PC-9 (cell line): ENCODE results near the gene IQGAP3.

ENCODE experiments used
- CTCF ChIP-seq: fragments of 200-600 bp; sonication (generic); conservative IDR thresholded peaks from 2 replicates; pipeline ENCODE4 v1.6.1; 2017; ENCODE audit warnings: mixed run types, antibody characterized with exemption, mild to moderate bottlenecking, moderate library complexity
- EZH2 ChIP-seq: fragments of 200-600 bp; sonication (generic); IDR thresholded peaks from 2 replicates; pipeline ENCODE4 v1.8.0; 2017; ENCODE audit warnings: antibody characterized with exemption, low read depth

GRCh38 chr1:156517748-156518147 is 54.6 kb downstream of the IQGAP3 start:
- TF ChIP-seq CTCF (no peak), EZH2 (no peak)
